SH-SY5Y (cell line): Measurements from ENCODE around the gene THADA.

Source experiments
- GATA2 ChIP-seq: IDR thresholded peaks from 2 replicates; pipeline ENCODE4 v1.6.1; 2011; ENCODE audit warnings: mild to moderate bottlenecking, low read depth, low read length
- GATA3 ChIP-seq: IDR thresholded peaks from 2 replicates; pipeline ENCODE4 v1.6.1; 2011; ENCODE audit warnings: low read depth, mild to moderate bottlenecking, low read length, moderate library complexity

THADA gene

GRCh38 chr2:43219383-43220228 is 376.2 kb downstream of the THADA start:
- no peak for TF ChIP-seq GATA3
- no peak for TF ChIP-seq GATA2

GRCh38 chr2:43218702-43219382 is 377.0 kb downstream of the THADA start:
- TF ChIP-seq GATA3 (no peak), GATA2 (no peak)

DNA sequence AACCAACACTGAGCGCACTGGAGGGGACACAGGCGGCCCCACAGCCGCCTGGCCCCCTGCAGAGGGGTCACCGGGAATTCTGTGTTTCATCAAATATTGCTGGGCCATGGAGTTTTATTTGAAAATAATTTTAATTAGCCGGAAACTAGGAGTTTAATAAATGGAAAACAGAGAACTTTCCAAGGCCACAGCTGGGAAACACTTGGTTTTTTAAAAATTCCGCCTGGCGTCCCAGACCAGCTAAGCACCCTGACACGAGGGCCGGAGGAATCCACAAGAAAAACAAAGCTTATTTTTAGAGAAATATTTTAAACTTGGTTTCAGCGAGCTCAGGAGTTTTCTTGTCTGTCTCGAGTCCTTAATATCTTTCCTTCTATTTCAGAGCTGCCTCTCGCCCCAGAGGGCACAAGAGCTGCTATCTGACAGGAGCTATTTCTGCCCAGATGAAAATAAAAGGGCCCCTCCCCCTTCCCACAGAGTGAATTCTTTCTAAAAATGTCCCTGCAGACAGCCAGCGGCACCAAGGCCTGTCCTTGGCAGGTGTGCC is 377.6 kb downstream of the THADA start:
- TF ChIP-seq GATA2 (no peak), GATA3 (no peak)

- TF ChIP-seq GATA2, result no peak
- no peak for TF ChIP-seq GATA3
Observed at GRCh38 chr2:43217228-43218154, 378.3 kb downstream of the THADA start.

GRCh38 chr2:43216629-43217028 is 379.2 kb downstream of the THADA start:
- TF ChIP-seq GATA3 (no peak), GATA2 (no peak)

GRCh38 chr2:43215673-43216255 is 380.1 kb downstream of the THADA start:
- no peak for TF ChIP-seq GATA3
- TF ChIP-seq GATA2, result no peak

GRCh38 chr2:43214253-43214652 is 381.6 kb downstream of the THADA start:
- TF ChIP-seq GATA3 (no peak), GATA2 (no peak)

DNA sequence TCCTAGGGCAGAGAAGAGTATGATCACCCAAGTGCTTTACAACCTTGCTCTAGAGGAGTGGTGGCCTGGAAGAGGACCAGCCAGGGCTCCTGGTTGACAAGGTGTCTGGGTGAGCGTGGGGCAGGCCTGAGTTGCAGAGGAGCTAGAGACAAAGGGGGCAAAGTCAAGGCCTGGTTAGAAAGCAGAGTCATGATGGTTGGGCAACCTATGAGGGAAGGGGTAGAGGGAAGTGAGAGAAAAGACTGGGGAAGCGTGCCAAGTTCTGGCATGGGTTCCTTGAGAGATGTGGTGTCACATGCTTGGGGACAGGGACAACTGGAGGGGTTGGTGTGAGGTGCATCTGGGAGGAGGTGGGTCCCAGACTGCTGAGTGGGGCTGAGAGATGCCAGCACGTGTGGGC is 382.9 kb downstream of the THADA start:
- no peak for TF ChIP-seq GATA2
- TF ChIP-seq GATA3, result no peak

GRCh38 chr2:43212216-43212835 is 383.5 kb downstream of the THADA start:
- TF ChIP-seq GATA2 (no peak), GATA3 (no peak)

- TF ChIP-seq GATA3 (no peak), GATA2 (no peak)
Observed at GRCh38 chr2:43210467-43211303, 385.2 kb downstream of the THADA start.

DNA sequence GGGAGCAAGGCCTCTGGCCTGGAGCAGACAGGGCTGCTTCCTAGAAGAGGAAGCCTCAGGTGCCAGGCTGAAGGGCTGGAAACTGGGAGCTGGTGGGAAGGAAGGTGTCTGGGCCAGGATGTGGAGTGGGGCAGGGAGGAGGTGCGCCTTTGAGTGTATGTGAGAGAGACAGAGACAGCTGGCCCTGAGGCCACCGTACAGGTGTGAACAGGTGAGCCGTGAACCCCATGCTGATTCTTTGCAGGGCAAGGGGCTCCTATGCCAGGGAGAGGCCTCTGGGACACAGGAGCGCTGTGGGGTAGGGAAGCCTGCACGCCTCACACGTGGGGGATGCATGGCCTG is 385.7 kb downstream of the THADA start:
- no peak for TF ChIP-seq GATA3
- TF ChIP-seq GATA2, result no peak

GRCh38 chr2:43209204-43209717 is 386.6 kb downstream of the THADA start:
- no peak for TF ChIP-seq GATA3
- TF ChIP-seq GATA2, result no peak
